OCI-LY3 (cell line): ENCODE data around the gene AGPAT1.
"Not testable (repeated sequence)": the region's sequence is repeated elsewhere in the genome, so short reads cannot be mapped to it uniquely, and the experiment has no call there.

Source experiments
- H2AFZ ChIP-seq: fragments of 200-600, 300-600 bp; shearing (Covaris generic); 2 replicates; pipeline ENCODE4 v1.6.0; 2014; ENCODE audit warnings: antibody characterized with exemption, low read depth, low read length
- H3K27ac ChIP-seq: fragments of 200-600, 300-600 bp; sonication (generic); 2 replicates; pipeline ENCODE4 v1.5.1; 2014; ENCODE audit warnings: mild to moderate bottlenecking, low read length, moderate library complexity, mixed read lengths
- H3K27me3 ChIP-seq: fragments of 200-600, 300-600 bp; sonication (generic); 2 replicates; pipeline ENCODE4 v1.6.1; 2014; ENCODE audit warnings: low read depth, low read length, mixed read lengths
- H3K36me3 ChIP-seq: fragments of 200-600, 300-600 bp; sonication (generic); replicated peaks from 2 replicates; pipeline ENCODE3; 2014; ENCODE audit warnings: low read depth, low read length, mixed read lengths
- H3K4me1 ChIP-seq: fragments of 300-600, 200-600 bp; sonication (generic); 2 replicates; pipeline ENCODE4 v1.6.1; 2014; ENCODE audit warnings: low read length, mixed read lengths
- H3K4me2 ChIP-seq: fragments of 200-600, 300-600 bp; sonication (generic); 2 replicates; pipeline ENCODE4 v1.6.1; 2014; ENCODE audit warnings: low read length, mixed read lengths
- H3K4me3 ChIP-seq: fragments of 300-600, 200-600 bp; sonication (generic); 2 replicates; pipeline ENCODE4 v1.5.1; 2014; ENCODE audit warnings: antibody characterized with exemption, mild to moderate bottlenecking, low read length, moderate library complexity
- H3K79me2 ChIP-seq: fragments of 300-600, 200-600 bp; shearing (Covaris generic); 2 replicates; pipeline ENCODE4 v1.6.1; 2014; ENCODE audit warnings: mild to moderate bottlenecking, low read length, mixed read lengths
- H3K9ac ChIP-seq: fragments of 300-600, 200-600 bp; shearing (Covaris generic); 2 replicates; pipeline ENCODE4 v1.6.0; 2014; ENCODE audit warnings: mild to moderate bottlenecking, low read length, moderate library complexity
- H3K9me3 ChIP-seq: fragments of 200-600, 300-600 bp; shearing (Covaris generic); 2 replicates; pipeline ENCODE4 v1.6.1; 2014; ENCODE audit warnings: low read length, mixed read lengths; ENCODE audit not compliant: insufficient read depth
- H4K20me1 ChIP-seq: fragments of 200-600, 300-600 bp; sonication (generic); 2 replicates; pipeline ENCODE4 v1.6.1; 2016; ENCODE audit warnings: low read length, mixed read lengths; ENCODE audit not compliant: insufficient read depth
- CTCF ChIP-seq: fragments of 200-600, 300-600 bp; sonication (generic); IDR thresholded peaks from 2 replicates; pipeline ENCODE4 v1.5.1; 2014; ENCODE audit warnings: antibody characterized with exemption, low read length, low read depth
- EZH2phosphoT487 ChIP-seq: fragments of 200-600 bp; shearing (Covaris generic); IDR thresholded peaks from 2 replicates; pipeline ENCODE4 v1.6.1; 2018; ENCODE audit warnings: antibody characterized with exemption, mixed run types, low read depth

Gene AGPAT1

GRCh38 chr6:32148289-32149091, 27.4 kb downstream of the AGPAT1 start:
- Histone ChIP-seq H3K4me3 (no peak overlapping the region), H4K20me1 (no peaks in the 10 kb centered on the region), H3K36me3 (no peaks in the 10 kb centered on the region), H3K9ac (no peak overlapping the region), H3K4me2 (no peak overlapping the region), H3K9me3 (no peaks in the 10 kb centered on the region), H3K4me1 (peaks cover 3% of the 10 kb centered on the region; the same call in 1 of the 2 replicates), H2AFZ (no peak overlapping the region), H3K79me2 (no peaks in the 10 kb centered on the region), H3K27me3 (0 out of 2 replicates have a peak, but pooled peaks cover 5% of the 10 kb centered on the region), H3K27ac (no peak overlapping the region)
- no peak for TF ChIP-seq CTCF
- no peak for TF ChIP-seq EZH2phosphoT487

GRCh38 chr6:32147401-32148132, 28.3 kb downstream of the AGPAT1 start:
- no peak overlapping the region for H3K27ac ChIP-seq
- H3K9ac ChIP-seq: no peak overlapping the region
- no peaks in the 10 kb centered on the region for H3K9me3 ChIP-seq
- 0 out of 2 replicates have a peak, but pooled peaks cover 5% of the 10 kb centered on the region for H3K27me3 ChIP-seq
- no peak overlapping the region for H3K4me3 ChIP-seq
- H3K36me3 ChIP-seq: no peaks in the 10 kb centered on the region
- no peak for TF ChIP-seq EZH2phosphoT487
- TF ChIP-seq CTCF: no peak
- no peaks in the 10 kb centered on the region for H4K20me1 ChIP-seq
- H3K4me2 ChIP-seq: no peak overlapping the region
- H3K79me2 ChIP-seq: no peaks in the 10 kb centered on the region
- H3K4me1 ChIP-seq: no peaks in the 10 kb centered on the region
- H2AFZ ChIP-seq: no peak overlapping the region

- Histone ChIP-seq H3K4me3 (no peak overlapping the region), H3K9me3 (no peaks in the 10 kb centered on the region), H3K9ac (no peak overlapping the region), H2AFZ (no peak overlapping the region), H3K79me2 (no peaks in the 10 kb centered on the region), H3K4me2 (no peak overlapping the region), H3K36me3 (no peaks in the 10 kb centered on the region), H4K20me1 (no peaks in the 10 kb centered on the region), H3K4me1 (no peaks in the 10 kb centered on the region; the same call in 1 of the 2 replicates), H3K27me3 (0 out of 2 replicates have a peak, but pooled peaks cover 5% of the 10 kb centered on the region), H3K27ac (no peak overlapping the region)
- TF ChIP-seq EZH2phosphoT487 (no peak), CTCF (no peak)
These were observed 29.2 kb downstream of the AGPAT1 start for GRCh38 chr6:32146687-32147086.

- Histone ChIP-seq H3K4me1 (no peaks in the 10 kb centered on the region; the same call in 1 of the 2 replicates), H3K79me2 (no peaks in the 10 kb centered on the region), H3K9ac (no peak overlapping the region), H3K27ac (no peak overlapping the region), H3K4me2 (no peak overlapping the region), H3K9me3 (no peaks in the 10 kb centered on the region), H2AFZ (no peak overlapping the region), H3K27me3 (0 out of 2 replicates have a peak, but pooled peaks cover 5% of the 10 kb centered on the region), H3K36me3 (no peaks in the 10 kb centered on the region), H4K20me1 (no peaks in the 10 kb centered on the region), H3K4me3 (no peak overlapping the region)
- TF ChIP-seq EZH2phosphoT487 (no peak), CTCF (no peak)
These were observed 29.6 kb downstream of the AGPAT1 start for GRCh38 chr6:32146287-32146686.

DNA sequence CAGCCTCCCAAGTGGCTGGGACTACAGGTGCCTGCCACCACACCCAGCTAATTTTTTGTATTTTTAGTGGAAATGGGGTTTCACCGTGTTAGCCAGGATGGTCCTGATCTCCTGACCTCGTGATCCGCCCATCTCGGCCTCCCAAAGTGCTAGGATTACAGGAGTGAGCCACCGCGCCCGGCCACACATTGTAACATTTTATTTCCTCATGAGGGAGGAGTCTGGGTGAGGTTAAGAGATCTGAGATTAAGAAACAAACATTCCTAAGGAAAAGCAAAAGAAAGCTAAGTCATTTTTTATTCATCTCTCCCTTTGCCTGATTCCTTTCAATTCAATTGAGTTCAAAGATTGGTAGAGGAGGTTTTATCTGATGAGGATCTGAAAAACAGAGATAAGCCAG, 31.6 kb downstream of the AGPAT1 start:
- not testable (repeated sequence) for H3K4me1 ChIP-seq, H3K4me3 ChIP-seq, H3K9me3 ChIP-seq, H2AFZ ChIP-seq, H3K9ac ChIP-seq, H3K27me3 ChIP-seq, H3K27ac ChIP-seq, H3K4me2 ChIP-seq, H3K36me3 ChIP-seq, H4K20me1 ChIP-seq, H3K79me2 ChIP-seq
